ENCODE data around the gene RAB14.

The RAB14 gene

GRCh38 chr9:121201738-121202533 lies at the start of gene RAB14:
RAB14 (minus strand) TSS chr9:121201869; CDS start chr9:121193412, 8,457 bp downstream.
- DNase-seq, result peak; percentile 72 to 95

DNA sequence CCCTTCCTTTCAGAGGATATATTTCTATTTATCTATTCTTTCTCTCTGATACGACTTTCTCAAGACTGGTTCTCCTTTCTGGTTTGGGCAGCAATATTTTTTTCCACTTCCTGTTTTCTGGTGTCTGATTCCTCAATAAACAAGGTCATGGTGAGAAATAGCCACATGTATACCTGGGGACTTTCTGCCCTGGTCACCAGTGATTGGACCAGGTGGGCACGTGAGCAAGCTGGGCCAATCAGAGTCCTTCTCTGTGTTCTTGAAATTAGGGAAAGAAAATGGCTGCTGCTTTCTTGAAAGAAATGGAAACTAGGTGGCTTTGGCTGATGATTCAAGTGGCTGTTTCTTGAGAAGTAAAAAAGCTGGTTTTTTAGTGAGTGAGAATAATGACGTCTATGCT lies 47.9 kb upstream of the RAB14 start:
- DNase-seq, result no peak

DNA sequence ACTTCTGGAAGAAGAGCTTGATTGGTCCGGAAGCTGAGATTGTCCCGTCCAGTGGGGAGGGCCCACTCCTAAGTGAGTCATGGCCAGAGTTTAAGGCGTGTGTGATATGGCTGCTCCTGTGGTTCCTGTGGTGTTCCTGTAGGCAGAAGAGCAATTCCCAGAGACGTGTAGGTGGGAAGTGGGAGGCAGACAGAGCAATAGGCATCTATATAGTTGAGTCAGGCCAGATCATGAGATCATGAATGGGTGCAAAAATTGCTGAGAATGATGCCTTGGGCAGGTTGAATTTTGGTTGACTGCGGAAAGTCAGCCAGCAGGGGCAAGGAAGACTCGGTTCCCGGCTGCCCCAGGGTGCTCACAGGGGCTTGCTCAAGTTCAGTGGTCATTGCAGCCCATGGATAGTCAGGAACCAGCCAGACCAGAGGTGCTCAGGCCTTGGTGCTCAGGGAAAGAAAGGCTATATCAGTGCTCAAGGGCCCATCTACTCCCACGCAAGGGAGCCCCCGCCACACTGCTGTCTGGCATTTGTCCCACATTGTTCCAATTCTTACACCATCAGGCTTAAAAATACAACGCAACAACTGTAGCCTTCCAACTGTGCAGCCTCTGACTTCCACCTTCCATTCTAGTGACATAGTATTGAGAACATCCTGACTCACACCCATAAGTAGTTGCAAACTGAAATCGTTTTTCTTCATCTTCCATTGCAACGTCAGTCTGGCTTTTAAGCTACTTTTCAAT lies 45.3 kb upstream of the RAB14 start:
- no peak for DNase-seq

DNA sequence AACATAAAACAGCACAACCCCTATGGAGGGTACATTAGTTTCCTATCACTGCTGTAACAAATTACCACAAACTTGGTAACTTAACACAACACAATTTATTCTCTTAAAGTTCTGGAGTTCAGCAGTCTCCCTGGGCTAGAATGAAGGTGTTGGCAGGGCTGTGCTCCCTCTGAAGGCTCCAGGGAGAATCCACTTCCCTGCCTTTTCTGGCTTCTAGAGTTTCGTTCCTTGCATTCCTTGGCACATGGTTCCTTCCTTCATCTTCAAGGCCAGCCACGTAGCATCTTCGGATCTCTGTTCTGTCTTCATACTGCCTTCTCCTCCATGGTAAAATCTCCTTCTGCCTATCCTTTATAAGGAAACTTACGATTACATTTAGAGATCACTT lies 41.3 kb upstream of the RAB14 start:
- no peak for DNase-seq

- no peak for DNase-seq
These were observed 40.7 kb upstream of the RAB14 start for GRCh38 chr9:121242219-121242958.

- no peak for DNase-seq
These were observed 38.9 kb upstream of the RAB14 start for GRCh38 chr9:121240472-121241135.

DNA sequence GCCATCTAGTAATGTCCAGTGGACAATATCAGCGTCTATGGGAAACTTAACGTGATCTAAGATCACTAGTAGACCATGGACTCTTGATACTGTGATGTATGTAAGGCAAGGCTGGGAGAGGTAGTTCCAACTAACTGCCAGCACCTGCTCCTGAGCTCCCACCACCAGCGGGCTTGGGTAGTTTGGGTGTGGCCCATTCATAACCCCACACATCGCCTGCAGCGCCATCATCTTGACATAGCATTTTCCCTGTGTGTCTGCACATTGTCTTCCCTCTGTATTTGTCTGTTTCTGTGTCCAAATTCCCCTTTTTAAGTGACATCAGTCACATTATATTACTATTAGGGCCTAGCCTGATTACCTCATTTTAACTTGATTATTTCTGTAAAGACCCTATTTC lies 38.2 kb upstream of the RAB14 start:
- DNase-seq, result no peak

- no peak for DNase-seq
These were observed 37.4 kb upstream of the RAB14 start for GRCh38 chr9:121239071-121239470.

DNA sequence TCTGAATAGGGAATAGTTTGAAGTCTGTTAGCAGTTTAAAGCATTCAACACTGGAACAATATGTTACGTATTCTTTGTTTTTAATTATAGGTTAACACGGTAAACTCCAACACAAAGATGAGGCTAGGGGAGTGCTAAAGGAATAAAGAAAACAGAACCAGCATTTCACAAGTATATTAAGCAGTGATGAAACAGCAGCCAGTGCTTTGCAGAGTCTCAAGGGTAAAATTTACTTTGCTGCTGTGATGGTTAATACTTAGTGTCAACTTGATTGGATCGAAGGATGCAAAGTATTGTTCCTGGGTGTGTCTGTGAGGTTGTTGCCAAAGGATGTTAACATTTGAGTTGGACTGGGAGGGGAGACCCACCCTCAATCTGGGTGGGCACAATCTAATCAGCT lies 36.2 kb upstream of the RAB14 start:
- DNase-seq, result no peak

GRCh38 chr9:121235512-121235911 lies 33.8 kb upstream of the RAB14 start:
- DNase-seq, result no peak

DNA sequence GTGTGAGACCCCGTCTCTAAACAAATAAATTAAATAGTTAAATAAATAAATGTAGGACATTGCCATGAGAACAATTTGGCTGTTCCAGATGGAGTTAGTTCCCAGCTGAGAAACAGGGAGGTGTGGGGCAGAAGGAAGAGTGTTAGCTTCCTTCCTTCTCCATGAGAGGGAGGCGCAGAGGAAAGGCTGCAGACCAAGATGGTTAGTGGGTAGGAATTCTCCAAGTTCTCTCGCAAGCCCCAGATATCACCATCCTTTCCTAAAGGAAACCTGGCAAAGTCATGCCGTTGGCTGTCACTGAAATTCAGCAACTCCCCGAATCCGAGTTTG lies 33.1 kb upstream of the RAB14 start:
- DNase-seq, result no peak

DNA sequence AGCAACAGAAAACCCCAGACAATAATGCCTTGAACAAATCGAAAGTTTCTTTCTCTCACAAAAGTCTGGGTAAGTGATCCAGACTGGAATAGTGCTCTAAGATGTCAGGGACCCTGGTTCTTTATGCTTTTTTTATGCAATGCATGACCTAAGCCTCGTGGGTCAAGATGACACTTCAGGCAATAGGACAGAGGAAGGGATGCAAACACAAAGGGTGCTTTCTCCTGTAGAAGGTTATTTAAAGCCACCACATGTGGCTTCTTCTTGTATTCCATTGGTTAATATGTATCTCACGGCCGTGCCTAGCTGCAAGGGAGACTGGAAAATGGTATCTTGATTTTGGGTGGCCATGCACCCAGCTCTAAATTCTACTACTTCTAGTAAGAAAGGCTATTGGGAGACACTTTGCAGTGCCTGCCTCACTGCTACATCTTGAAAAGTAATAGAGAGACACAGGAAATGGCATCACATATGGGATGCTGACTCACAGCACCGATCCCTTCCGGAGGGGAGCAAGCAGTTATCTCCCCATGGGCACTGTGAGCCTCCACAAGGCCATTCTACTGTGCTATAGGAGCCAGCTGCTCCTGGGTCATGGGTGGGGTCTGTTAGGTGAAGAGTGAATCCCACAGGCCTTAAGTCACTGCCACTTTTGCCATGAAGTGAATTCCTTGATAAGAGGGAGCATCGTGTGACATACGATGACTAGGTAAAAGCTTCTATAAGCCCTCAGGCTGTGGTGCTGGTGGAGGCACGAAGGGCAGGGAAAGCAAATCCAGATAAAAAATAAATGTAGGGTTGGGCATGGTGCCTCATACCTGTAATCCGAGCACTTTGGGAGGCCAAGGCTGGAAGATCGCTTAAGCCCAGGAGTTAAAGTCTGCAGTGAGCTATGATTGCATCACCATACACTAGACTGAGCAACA lies 32.5 kb upstream of the RAB14 start:
- DNase-seq, result no peak

DNA sequence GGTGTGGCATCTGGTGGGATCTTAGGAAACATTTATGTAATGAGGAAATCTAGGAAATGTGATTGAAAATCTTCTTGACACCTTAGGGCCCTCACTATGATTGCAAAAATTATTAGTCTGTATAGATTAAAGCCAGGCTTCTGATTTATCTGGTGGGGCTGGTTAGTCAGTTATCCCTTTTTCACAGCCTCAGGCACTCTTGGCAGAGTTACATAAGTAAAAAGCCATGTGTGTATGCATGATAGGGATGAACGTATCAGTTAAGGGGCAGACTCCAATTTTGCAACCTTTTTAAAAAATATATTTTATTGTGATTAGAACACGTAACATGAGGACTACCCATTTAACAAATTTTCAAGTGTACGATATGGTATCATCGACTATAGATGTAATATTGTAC lies 30.6 kb upstream of the RAB14 start:
- no peak for DNase-seq

DNA sequence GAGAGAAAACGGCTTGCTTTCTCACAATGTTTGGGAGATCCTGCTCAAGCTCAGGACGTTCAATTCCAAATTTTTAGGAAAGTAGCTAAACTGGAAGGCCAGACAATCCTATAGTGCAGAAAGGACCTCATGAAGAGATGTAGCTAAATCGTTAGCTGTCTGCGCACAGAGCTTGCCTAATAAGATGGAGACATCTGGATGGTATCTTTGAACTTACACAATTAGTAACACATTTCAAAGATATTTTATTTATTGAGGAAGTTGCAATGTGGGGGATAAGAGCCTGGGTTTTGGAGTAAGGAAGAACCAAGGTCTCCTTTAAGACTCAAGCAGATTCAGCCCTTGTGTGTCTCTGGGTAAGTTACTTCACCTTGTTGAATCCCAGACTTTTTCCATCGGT lies 28.6 kb upstream of the RAB14 start:
- DNase-seq, result no peak

GRCh38 chr9:121227862-121228261 lies 26.2 kb upstream of the RAB14 start:
- DNase-seq, result no peak

DNA sequence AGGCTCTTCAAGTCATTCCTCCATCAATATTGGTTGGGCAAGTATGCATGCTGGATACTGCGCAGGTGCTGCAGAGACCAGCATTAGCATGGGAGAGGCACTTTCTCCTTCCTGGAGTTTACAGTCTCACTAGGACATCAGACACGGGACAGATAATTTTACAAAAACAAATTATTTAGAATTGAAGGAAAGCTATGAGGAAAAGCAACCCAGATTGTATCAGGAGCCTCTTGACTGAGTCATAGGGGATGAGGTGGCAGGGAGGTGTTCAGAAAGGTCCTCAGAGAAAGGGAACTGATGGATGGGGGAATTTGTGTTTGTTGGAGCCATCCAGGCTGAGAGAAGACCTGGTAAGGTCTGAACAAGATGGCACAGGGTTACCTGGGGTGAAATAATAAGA lies 24.5 kb upstream of the RAB14 start:
- DNase-seq, result no peak

DNA sequence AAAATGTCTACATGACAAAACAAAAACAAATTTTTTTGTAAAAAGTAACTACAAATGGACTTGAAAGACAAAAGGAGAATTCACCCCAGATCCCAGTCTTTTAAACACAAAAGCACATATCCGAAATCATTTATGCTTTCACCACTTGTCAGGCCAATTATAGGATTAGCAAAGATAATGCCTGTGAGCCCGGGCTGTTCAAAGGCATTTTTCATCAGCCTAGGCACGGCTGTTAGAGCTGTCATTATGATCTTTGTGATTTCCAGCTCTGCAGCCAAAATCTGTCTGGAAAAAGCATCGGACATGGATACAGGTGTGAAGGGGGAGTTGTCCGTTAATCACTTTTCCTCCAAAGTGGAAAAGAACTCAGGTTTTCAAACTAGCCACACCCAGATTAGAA lies 23.6 kb upstream of the RAB14 start:
- no peak for DNase-seq

GRCh38 chr9:121222524-121223171 lies 21.0 kb upstream of the RAB14 start:
- no peak for DNase-seq

- no peak for DNase-seq
These were observed 20.0 kb upstream of the RAB14 start for GRCh38 chr9:121221664-121222055.

- DNase-seq, result no peak
These were observed 19.5 kb upstream of the RAB14 start for GRCh38 chr9:121220996-121221663.

DNA sequence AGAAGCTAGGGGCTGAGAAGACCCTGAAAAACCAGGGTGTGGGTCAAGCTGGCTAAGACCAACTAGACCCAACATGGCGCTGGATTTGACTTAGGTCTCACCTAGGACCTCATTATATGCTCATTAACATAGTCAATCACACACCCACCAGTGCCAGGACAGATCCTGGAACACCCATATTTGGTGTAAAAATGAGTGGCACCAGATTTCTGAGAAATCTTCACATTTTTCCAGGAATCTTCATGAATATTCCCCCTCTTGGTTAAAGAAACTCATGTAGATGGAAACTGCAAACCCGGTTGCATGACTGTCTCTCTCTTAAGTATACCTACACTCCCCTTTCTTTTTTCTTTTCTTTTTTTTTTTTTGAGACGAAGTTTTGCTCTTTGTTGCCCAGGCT lies 17.9 kb upstream of the RAB14 start:
- DNase-seq, result no peak
